OCI-LY3 (cell line): ENCODE measurements around the gene EFCAB11.

ENCODE experiments used
- EZH2phosphoT487 ChIP-seq: fragments of 200-600 bp; shearing (Covaris generic); IDR thresholded peaks from 2 replicates; pipeline ENCODE4 v1.6.1; 2018; ENCODE audit warnings: antibody characterized with exemption, mixed run types, low read depth
- TF ChIP-seq, protein P1 (sequence below): fragments of 200-600, 300-600 bp; sonication (generic); IDR thresholded peaks from 2 replicates; pipeline ENCODE4 v1.5.1; 2014; ENCODE audit warnings: antibody characterized with exemption, low read length, low read depth

DNA sequence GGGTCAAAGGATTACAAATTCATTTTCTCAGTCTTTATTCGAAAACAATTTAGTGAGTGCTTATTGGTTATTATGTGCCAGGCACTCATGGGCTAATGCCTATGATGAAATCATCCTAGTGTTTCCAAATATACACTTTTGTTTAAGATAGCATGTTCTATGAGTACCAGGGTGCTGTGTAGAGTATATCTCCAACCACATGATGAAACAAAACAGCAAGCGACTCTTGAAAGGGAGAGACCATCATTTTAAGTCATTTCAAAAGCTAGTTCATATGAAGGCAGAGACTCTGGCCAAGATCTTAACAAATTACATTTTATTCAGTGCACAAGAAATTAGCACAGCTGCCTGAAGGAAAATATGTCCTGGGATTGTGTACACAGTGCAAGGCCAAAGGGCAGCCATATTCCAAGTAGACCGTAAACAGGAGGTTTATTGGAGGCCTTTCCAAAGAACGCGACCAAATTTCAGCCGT lies 204.2 kb downstream of the EFCAB11 start:
- TF ChIP-seq, protein P1, sequence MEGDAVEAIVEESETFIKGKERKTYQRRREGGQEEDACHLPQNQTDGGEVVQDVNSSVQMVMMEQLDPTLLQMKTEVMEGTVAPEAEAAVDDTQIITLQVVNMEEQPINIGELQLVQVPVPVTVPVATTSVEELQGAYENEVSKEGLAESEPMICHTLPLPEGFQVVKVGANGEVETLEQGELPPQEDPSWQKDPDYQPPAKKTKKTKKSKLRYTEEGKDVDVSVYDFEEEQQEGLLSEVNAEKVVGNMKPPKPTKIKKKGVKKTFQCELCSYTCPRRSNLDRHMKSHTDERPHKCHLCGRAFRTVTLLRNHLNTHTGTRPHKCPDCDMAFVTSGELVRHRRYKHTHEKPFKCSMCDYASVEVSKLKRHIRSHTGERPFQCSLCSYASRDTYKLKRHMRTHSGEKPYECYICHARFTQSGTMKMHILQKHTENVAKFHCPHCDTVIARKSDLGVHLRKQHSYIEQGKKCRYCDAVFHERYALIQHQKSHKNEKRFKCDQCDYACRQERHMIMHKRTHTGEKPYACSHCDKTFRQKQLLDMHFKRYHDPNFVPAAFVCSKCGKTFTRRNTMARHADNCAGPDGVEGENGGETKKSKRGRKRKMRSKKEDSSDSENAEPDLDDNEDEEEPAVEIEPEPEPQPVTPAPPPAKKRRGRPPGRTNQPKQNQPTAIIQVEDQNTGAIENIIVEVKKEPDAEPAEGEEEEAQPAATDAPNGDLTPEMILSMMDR, result no peak
- no peak for TF ChIP-seq EZH2phosphoT487
